GM18907 (cell line): ENCODE results near the gene PFKP.

ENCODE experiments used
- ATAC-seq: cut with Tn5 transposase; IDR thresholded peaks from one replicate; pipeline ENCODE4 v1.9.1; 2021; ENCODE audit warnings: mild to moderate bottlenecking, moderate library complexity; ENCODE audit not compliant: unreplicated experiment

PFKP gene

DNA sequence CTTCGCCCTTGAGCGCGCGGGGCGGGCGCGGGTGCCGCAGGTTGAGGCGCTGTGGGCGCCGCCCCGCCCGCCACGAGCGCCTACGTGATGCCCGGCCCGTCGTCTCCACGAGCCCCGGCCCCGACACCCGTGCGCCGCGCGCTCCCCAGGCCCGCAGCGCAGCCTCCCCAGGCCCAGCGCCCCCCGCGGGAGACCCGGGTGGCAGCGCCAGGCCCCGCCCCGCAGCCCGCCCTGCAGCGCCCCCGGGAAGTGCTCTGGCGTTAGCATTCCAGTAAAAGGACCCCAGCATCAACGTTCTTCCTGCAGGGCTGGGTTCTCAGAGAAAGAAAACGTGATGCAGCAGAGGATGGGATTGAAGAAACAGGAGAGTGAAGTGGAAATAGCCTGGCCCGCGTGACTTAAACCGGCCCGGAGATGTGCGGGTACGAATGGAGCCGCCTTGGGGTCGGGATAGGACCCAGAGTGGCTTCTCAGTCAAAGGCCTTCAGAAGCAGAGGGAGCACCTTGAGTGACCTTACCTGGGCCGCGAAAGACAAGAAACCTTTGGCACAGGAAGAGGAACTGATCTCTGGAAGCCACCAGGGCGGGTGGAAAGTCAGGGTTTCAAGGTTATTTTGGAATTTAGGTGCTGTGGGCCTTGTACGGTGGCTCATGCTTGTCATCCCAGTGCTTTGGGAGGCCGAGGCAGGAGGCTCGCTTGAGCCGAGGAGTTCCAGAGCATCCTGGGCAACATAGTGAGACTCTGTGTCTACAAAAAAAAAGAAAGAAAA, 1.8 kb downstream of the PFKP start:
- ATAC-seq, result peak; percentile 29

- no peak for ATAC-seq
Measured at GRCh38 chr10:3069876-3070275, 2.5 kb downstream of the PFKP start.

GRCh38 chr10:3071405-3072198, 4.3 kb downstream of the PFKP start:
- no peak for ATAC-seq

GRCh38 chr10:3072641-3073360, 5.5 kb downstream of the PFKP start:
- no peak for ATAC-seq

GRCh38 chr10:3074145-3074665, 6.9 kb downstream of the PFKP start:
- ATAC-seq, result no peak

GRCh38 chr10:3074985-3075600, 7.7 kb downstream of the PFKP start:
- ATAC-seq, result no peak

DNA sequence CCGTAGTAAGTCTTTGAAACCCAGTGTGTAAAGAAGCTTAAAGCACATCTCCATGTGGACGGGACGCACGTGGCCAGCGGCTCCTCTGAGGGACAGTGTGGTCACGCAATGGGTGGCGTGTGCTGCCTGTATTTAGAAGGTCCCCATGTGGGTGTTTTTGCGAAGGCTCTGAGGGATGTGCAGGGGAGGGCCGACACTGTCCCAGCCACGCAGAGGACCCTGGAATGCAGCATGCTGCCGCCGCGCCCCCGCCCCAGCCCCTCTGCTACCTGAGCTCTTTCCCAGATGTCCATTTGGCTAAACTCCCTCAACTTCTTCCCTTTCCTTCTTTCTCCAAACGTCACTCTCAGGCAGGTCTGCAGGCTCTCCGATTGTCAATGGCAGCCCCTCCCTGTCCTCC, 8.8 kb downstream of the PFKP start:
- ATAC-seq, result no peak

DNA sequence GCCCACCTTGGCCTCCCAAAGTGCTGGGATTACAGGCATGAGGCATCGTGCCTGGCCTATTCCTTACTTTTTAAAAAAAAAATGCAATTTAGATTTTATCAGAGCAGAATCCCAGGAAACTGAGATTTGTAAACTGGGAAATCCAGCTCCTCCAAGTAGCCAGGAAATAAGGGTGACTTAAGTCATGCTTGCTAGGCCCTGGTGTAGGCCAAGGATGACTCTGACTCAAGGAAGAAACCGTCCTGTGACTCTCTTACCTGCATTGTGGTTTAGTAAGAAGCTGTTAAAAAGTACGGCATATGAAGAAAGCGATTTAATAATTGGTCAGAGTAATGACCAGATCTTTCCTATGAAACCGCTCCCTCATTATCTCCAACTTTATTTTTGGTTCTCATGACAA, 10.2 kb downstream of the PFKP start:
- ATAC-seq, result no peak

GRCh38 chr10:3077940-3078630, 10.7 kb downstream of the PFKP start:
- no peak for ATAC-seq

GRCh38 chr10:3081383-3081981, 14.1 kb downstream of the PFKP start:
- ATAC-seq, result no peak

DNA sequence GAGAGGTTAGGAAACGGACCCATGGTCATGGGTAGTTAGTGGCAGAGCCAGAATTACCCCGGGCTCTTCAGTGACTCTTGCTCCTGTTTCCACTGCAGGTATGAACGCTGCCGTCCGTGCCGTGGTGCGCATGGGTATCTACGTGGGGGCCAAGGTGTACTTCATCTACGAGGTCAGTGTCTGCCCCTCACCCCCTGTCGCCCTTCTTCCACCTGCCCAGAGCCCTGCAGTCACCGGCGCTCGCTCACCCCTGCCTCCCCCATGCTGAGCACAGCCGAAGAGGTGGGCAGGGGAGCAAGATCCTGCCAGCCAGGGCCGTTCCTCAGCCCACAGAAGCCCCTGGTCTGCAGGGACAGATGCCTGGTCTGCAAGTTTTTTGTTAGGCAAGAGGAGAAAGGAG, 14.9 kb downstream of the PFKP start:
- no peak for ATAC-seq

GRCh38 chr10:3085785-3086567, 18.6 kb downstream of the PFKP start:
- no peak for ATAC-seq

DNA sequence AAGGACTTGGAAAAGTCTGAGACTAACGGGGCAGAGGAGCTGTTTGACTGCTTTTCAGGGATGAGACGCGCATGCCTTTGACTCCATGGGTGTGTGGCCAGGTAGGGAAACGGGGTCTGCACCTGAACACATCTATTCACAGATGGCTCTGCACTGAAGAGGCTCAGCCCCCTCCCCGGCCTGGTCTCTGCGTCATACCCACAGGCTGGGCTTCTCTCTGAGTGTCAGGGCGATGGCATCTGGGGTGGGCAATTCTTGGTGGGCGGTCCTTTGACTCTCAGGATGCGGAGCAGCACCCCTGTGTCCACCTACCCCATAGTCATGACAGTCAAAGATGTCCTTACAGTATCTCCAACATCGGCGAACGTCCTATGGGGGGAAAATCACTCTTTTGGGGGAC, 23.0 kb downstream of the PFKP start:
- no peak for ATAC-seq

DNA sequence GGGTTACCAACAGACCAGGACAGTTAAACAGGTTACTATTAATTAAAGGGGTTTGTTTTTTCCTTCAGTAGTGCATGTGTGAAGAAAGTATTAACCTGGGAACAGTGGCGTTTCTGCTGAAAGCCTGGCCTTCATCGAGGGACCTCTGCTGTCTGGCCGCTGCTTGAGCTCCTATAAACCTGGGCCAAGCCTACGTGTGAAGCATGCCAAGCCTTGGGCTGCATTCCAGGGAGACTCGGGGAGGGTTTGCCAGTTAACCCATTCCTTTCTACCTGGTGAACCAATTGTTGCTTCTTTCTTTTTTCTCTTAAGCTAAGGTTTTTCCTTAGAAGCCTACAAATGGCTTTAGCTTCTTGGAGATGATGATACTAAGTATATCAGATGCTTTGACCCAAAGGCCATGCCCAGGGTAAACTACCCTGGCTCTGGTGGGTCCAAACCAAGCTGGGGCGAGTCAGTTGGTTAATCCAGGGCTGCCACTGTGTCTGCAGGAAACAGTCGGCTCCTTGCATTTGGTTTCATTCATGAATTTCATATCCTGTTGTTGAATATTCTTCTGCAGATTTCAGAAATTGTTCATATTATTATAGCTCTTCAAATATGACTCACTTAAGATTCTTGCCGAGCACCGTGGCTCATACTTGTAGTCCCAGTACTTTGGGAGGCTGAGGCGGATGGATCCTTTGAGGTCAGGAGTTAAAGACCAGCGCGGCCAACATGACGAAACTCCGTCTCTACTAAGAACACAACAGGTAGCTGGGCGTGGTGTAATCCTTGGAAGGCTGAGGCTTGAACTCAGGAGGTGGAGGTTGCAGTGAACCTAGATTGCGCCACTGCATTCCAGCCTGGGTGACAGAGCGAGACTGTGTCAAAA, 23.8 kb downstream of the PFKP start:
- ATAC-seq, result no peak

DNA sequence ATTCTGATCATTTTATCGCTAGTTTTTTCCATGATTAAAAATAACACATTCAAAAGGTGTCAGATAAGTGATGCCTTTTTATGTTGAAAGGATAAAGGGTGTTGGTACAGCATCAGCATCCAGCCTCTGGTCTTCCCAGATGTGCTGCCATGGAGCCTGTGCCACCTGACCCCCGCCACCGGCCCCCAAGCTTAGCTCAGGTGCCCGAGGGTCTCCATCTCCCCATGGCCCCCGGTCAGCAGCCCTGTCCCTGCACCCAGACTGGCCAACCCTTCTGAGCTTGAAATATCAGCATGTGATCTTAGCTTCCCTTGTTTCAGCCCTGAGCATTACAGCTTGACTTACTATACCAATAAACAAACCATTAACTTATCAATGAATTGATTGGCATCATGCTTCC, 24.6 kb downstream of the PFKP start:
- ATAC-seq, result no peak

- no peak for ATAC-seq
Measured at GRCh38 chr10:3093996-3094395, 26.6 kb downstream of the PFKP start.

GRCh38 chr10:3094609-3095036, 27.3 kb downstream of the PFKP start:
- no peak for ATAC-seq
